H1 (cell line): ENCODE measurements around the gene RASD2. TPM values are rescaled to one million over a fixed set of nuclear protein-coding genes. Genes with fewer than 3 reads are reported as not detected.

Source experiments
- ASH2L ChIP-seq: fragments of 200-600, 300-600 bp; sonication (generic); IDR thresholded peaks from one replicate; pipeline ENCODE4 v1.7.1; 2017; ENCODE audit warnings: low read length
- CHD1 ChIP-seq: IDR thresholded peaks from 2 replicates; pipeline ENCODE4 v1.6.1; 2012; ENCODE audit warnings: low read depth, low read length, improper control_type of control experiment
- EZH2 ChIP-seq: fragments of 200-600 bp; sonication (generic); IDR thresholded peaks from 2 replicates; pipeline ENCODE4 v1.7.1; 2012; ENCODE audit warnings: low read depth, mild to moderate bottlenecking, moderate library complexity, low read length, inconsistent platforms; ENCODE audit not compliant: severe bottlenecking
- GABPA ChIP-seq: IDR thresholded peaks from 2 replicates; pipeline ENCODE4 v1.6.1; 2011; ENCODE audit warnings: mild to moderate bottlenecking, low read length, moderate library complexity, borderline replicate concordance; ENCODE audit not compliant: insufficient read depth
- KDM1A ChIP-seq: fragments of 200-600, 300-600 bp; sonication (generic); IDR thresholded peaks from 2 replicates; pipeline ENCODE4 v1.7.1; 2016; ENCODE audit warnings: mild to moderate bottlenecking, low read length, borderline replicate concordance
- MAFK ChIP-seq: IDR thresholded peaks from 2 replicates; pipeline ENCODE4 v1.6.1; 2012; ENCODE audit warnings: low read depth, mild to moderate bottlenecking, improper control_type of control experiment, low read length
- POLR2A ChIP-seq, 2 experiments: IDR thresholded peaks; 1 replicate in 1 of 2; 2 replicates in 1 of 2; pipeline ENCODE4 v1.6.1; 2011; ENCODE audit warnings: low read depth in 2 of 2, low read length in 2 of 2, mild to moderate bottlenecking in 2 of 2; ENCODE audit errors: control extremely low read depth in 1 of 2
- TAF7 ChIP-seq: optimal IDR thresholded peaks from 2 replicates; pipeline ENCODE3; 2011; ENCODE audit warnings: low read depth, mild to moderate bottlenecking, inconsistent platforms, low read length, moderate library complexity, borderline replicate concordance
- YY1 ChIP-seq: IDR thresholded peaks from 2 replicates; pipeline ENCODE4 v1.6.1; 2011; ENCODE audit warnings: low read depth, mild to moderate bottlenecking, low read length
- polyA plus RNA-seq, 7 experiments: library from polyadenylated mRNA; depleted of rRNA in 3 of 7; stranded (reverse) in 5 of 7; unstranded in 2 of 7; fragments of >200 nt in 5 of 7; fragments of 200-250 nt in 2 of 7; gene quantifications; 1 replicate in 5 of 7; 2 replicates in 1 of 7; 4 replicates in 1 of 7; pipeline versions ENCODE4 v1.2.1 to v1.2.3, GENCODE V29; 2011 to 2013; ENCODE audit warnings: missing spikeins in 2 of 7, mixed read lengths in 2 of 7
- total RNA-seq: library from RNA; stranded (reverse); fragmentation: NEBNext Ultra II Directional; extraction: Animal tissue kit (Norgen Biotek cat#: 25700); gene quantifications from 2 replicates; pipeline ENCODE4 v1.2.1, GENCODE V29; 2021
- TF ChIP-seq, protein P1 (sequence below): fragments of 300-600 bp; sonication (generic); IDR thresholded peaks from 2 replicates; pipeline ENCODE4 v1.7.1; 2012; ENCODE audit warnings: low read length, moderate library complexity, mild to moderate bottlenecking, inconsistent platforms; ENCODE audit not compliant: insufficient replicate concordance

Gene RASD2
- total and polyA plus RNA-seq, 2 of the 8 experiments (the other 6 are each of a cell fraction or from before 2014, with no cell fraction given), result 1.9 to 5.1 TPM

DNA sequence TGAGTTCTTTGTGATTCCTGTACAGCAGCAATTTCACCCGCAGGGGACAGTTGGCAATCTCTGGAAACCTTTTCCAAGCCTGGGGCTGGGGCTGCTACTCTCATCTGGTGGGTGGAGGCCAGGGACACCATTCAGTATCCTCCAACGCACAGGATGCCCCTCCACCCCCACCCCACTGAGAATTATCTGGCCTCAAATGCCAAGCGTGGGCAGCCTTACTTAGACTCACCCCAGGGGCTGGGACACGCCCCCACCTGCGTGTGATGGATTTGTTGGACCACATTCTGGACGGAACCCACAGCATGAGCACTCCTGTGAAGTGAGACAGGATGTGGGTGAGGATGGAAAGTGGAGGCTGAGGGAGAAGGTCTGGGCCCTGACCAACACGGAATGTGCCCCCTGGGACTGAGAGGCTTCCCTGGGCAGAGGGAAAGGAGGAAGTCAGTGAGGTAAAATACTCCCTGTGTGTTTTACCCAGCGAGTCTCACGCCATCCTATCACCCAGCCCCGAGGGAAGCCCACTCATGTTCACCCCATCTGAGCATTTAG lies 13.7 kb downstream of the RASD2 start (continued):
- TF ChIP-seq, protein P1, sequence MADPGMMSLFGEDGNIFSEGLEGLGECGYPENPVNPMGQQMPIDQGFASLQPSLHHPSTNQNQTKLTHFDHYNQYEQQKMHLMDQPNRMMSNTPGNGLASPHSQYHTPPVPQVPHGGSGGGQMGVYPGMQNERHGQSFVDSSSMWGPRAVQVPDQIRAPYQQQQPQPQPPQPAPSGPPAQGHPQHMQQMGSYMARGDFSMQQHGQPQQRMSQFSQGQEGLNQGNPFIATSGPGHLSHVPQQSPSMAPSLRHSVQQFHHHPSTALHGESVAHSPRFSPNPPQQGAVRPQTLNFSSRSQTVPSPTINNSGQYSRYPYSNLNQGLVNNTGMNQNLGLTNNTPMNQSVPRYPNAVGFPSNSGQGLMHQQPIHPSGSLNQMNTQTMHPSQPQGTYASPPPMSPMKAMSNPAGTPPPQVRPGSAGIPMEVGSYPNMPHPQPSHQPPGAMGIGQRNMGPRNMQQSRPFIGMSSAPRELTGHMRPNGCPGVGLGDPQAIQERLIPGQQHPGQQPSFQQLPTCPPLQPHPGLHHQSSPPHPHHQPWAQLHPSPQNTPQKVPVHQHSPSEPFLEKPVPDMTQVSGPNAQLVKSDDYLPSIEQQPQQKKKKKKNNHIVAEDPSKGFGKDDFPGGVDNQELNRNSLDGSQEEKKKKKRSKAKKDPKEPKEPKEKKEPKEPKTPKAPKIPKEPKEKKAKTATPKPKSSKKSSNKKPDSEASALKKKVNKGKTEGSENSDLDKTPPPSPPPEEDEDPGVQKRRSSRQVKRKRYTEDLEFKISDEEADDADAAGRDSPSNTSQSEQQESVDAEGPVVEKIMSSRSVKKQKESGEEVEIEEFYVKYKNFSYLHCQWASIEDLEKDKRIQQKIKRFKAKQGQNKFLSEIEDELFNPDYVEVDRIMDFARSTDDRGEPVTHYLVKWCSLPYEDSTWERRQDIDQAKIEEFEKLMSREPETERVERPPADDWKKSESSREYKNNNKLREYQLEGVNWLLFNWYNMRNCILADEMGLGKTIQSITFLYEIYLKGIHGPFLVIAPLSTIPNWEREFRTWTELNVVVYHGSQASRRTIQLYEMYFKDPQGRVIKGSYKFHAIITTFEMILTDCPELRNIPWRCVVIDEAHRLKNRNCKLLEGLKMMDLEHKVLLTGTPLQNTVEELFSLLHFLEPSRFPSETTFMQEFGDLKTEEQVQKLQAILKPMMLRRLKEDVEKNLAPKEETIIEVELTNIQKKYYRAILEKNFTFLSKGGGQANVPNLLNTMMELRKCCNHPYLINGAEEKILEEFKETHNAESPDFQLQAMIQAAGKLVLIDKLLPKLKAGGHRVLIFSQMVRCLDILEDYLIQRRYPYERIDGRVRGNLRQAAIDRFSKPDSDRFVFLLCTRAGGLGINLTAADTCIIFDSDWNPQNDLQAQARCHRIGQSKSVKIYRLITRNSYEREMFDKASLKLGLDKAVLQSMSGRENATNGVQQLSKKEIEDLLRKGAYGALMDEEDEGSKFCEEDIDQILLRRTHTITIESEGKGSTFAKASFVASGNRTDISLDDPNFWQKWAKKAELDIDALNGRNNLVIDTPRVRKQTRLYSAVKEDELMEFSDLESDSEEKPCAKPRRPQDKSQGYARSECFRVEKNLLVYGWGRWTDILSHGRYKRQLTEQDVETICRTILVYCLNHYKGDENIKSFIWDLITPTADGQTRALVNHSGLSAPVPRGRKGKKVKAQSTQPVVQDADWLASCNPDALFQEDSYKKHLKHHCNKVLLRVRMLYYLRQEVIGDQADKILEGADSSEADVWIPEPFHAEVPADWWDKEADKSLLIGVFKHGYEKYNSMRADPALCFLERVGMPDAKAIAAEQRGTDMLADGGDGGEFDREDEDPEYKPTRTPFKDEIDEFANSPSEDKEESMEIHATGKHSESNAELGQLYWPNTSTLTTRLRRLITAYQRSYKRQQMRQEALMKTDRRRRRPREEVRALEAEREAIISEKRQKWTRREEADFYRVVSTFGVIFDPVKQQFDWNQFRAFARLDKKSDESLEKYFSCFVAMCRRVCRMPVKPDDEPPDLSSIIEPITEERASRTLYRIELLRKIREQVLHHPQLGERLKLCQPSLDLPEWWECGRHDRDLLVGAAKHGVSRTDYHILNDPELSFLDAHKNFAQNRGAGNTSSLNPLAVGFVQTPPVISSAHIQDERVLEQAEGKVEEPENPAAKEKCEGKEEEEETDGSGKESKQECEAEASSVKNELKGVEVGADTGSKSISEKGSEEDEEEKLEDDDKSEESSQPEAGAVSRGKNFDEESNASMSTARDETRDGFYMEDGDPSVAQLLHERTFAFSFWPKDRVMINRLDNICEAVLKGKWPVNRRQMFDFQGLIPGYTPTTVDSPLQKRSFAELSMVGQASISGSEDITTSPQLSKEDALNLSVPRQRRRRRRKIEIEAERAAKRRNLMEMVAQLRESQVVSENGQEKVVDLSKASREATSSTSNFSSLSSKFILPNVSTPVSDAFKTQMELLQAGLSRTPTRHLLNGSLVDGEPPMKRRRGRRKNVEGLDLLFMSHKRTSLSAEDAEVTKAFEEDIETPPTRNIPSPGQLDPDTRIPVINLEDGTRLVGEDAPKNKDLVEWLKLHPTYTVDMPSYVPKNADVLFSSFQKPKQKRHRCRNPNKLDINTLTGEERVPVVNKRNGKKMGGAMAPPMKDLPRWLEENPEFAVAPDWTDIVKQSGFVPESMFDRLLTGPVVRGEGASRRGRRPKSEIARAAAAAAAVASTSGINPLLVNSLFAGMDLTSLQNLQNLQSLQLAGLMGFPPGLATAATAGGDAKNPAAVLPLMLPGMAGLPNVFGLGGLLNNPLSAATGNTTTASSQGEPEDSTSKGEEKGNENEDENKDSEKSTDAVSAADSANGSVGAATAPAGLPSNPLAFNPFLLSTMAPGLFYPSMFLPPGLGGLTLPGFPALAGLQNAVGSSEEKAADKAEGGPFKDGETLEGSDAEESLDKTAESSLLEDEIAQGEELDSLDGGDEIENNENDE, result no peak
- TF ChIP-seq KDM1A (no peak), MAFK (no peak), YY1 (no peak), TAF7 (no peak), ASH2L (no peak), GABPA (no peak), POLR2A (IDR thresholded peaks at IDR 0.05; ENCODE audit: control extremely low read depth in 1 of 2, low read depth in 2 of 2, low read length in 2 of 2) (no peak), CHD1 (no peak), EZH2 (no peak)
